NCI-H1105 (cell line): ENCODE results near the gene SDK1.
A peak's percentile ranks its signal among the peaks of the same experiment; 100 is the strongest.

Experiments
- DNase-seq: peaks from one replicate; lab custom pipeline; 2025; lab: John Stamatoyannopoulos, UW

The SDK1 gene

GRCh38 chr7:3283130-3283704, 17.8 kb upstream of the SDK1 start:
- DNase-seq, result no peak

GRCh38 chr7:3285652-3286051, 15.4 kb upstream of the SDK1 start:
- DNase-seq, result no peak

GRCh38 chr7:3289996-3290395, 11.1 kb upstream of the SDK1 start:
- DNase-seq, result no peak

- DNase-seq, result no peak
Measured at GRCh38 chr7:3292694-3293093, 8.4 kb upstream of the SDK1 start.

GRCh38 chr7:3294432-3295100, 6.5 kb upstream of the SDK1 start:
- DNase-seq, result peak; percentile 87

GRCh38 chr7:3297105-3297819, 3.8 kb upstream of the SDK1 start:
- DNase-seq, result no peak

- no peak for DNase-seq
Measured at GRCh38 chr7:3300221-3300650, 816 bp upstream of the SDK1 start.

GRCh38 chr7:3301449-3301731, 338 bp downstream of the SDK1 start:
- DNase-seq, result no peak

- DNase-seq, result peak; percentile 51
Measured at GRCh38 chr7:3301831-3302618, 973 bp downstream of the SDK1 start.

GRCh38 chr7:3302681-3303320, 1.7 kb downstream of the SDK1 start:
- no peak for DNase-seq

- DNase-seq, result no peak
Measured at GRCh38 chr7:3304131-3304530, 3.1 kb downstream of the SDK1 start.

GRCh38 chr7:3307435-3307834, 6.4 kb downstream of the SDK1 start:
- no peak for DNase-seq

- DNase-seq, result no peak
Measured at GRCh38 chr7:3309140-3309539, 8.1 kb downstream of the SDK1 start.

- DNase-seq, result no peak
Measured at GRCh38 chr7:3309956-3310355, 8.9 kb downstream of the SDK1 start.

- no peak for DNase-seq
Measured at GRCh38 chr7:3310884-3311283, 9.8 kb downstream of the SDK1 start.

- DNase-seq, result no peak
Measured at GRCh38 chr7:3312583-3312982, 11.5 kb downstream of the SDK1 start.

GRCh38 chr7:3318874-3319273, 17.8 kb downstream of the SDK1 start:
- DNase-seq, result no peak

GRCh38 chr7:3321206-3321605, 20.2 kb downstream of the SDK1 start:
- DNase-seq, result no peak

- no peak for DNase-seq
Measured at GRCh38 chr7:3321745-3322144, 20.7 kb downstream of the SDK1 start.

GRCh38 chr7:3326246-3326645, 25.2 kb downstream of the SDK1 start:
- DNase-seq, result no peak

- DNase-seq, result no peak
Measured at GRCh38 chr7:3327099-3327498, 26.0 kb downstream of the SDK1 start.

GRCh38 chr7:3327655-3328054, 26.6 kb downstream of the SDK1 start:
- DNase-seq, result no peak
